DOHH2 (cell line): ENCODE results near the gene MAB21L2.

ENCODE experiments used
- H3F3A ChIP-seq: fragments of 200-600 bp; sonication (generic), shearing (Covaris generic); 2 replicates; pipeline ENCODE4 v1.6.0; 2016; ENCODE audit warnings: antibody characterized with exemption, mild to moderate bottlenecking; ENCODE audit not compliant: control insufficient read depth, insufficient read depth
- H3K27ac ChIP-seq: fragments of 200-600 bp; sonication (generic); 2 replicates; pipeline ENCODE4 v1.5.1; 2014; ENCODE audit warnings: low read depth, mild to moderate bottlenecking, low read length, moderate library complexity
- H3K27me3 ChIP-seq: fragments of 200-600 bp; sonication (generic); 2 replicates; pipeline ENCODE4 v1.6.1; 2014; ENCODE audit warnings: mild to moderate bottlenecking, low read length, mixed read lengths; ENCODE audit not compliant: control insufficient read depth
- H3K36me3 ChIP-seq: fragments of 200-600 bp; sonication (generic); 2 replicates; pipeline ENCODE4 v1.6.1; 2014; ENCODE audit warnings: mild to moderate bottlenecking, low read length, moderate library complexity, mixed read lengths; ENCODE audit not compliant: control insufficient read depth
- H3K4me1 ChIP-seq: fragments of 200-600 bp; sonication (generic); 2 replicates; pipeline ENCODE4 v1.6.1; 2014; ENCODE audit warnings: mild to moderate bottlenecking, low read length, mixed read lengths; ENCODE audit not compliant: control insufficient read depth
- H3K4me2 ChIP-seq: fragments of 200-600 bp; sonication (generic); 2 replicates; pipeline ENCODE4 v1.6.0; 2014; ENCODE audit warnings: mild to moderate bottlenecking, low read length, moderate library complexity
- H3K4me3 ChIP-seq: fragments of 200-600 bp; sonication (generic); 2 replicates; pipeline ENCODE4 v1.5.1; 2014; ENCODE audit warnings: mild to moderate bottlenecking, low read length, mixed read lengths
- H3K79me2 ChIP-seq: fragments of 200-600 bp; sonication (generic); 2 replicates; pipeline ENCODE4 v1.6.1; 2014; ENCODE audit warnings: mild to moderate bottlenecking, low read length, mixed read lengths; ENCODE audit not compliant: control insufficient read depth
- H3K9me2 ChIP-seq: fragments of 200-600 bp; sonication (generic); replicated peaks from 2 replicates; pipeline ENCODE4 v1.6.1; 2014; ENCODE audit warnings: mild to moderate bottlenecking, low read length, mixed read lengths; ENCODE audit not compliant: control insufficient read depth
- H3K9me3 ChIP-seq: fragments of 200-600 bp; sonication (generic); 2 replicates; pipeline ENCODE4 v1.6.1; 2014; ENCODE audit warnings: antibody characterized with exemption, low read length, mixed read lengths; ENCODE audit not compliant: control insufficient read depth, insufficient read depth
- H4K20me1 ChIP-seq: fragments of 200-600 bp; sonication (generic); 2 replicates; pipeline ENCODE4 v1.6.0; 2014; ENCODE audit warnings: low read depth, mild to moderate bottlenecking, antibody characterized with exemption, low read length, moderate library complexity; ENCODE audit not compliant: control insufficient read depth, insufficient read depth
- CTCF ChIP-seq: fragments of 200-600 bp; sonication (generic); IDR thresholded peaks from one replicate; pipeline ENCODE4 v1.5.1; 2014; ENCODE audit warnings: antibody characterized with exemption, mild to moderate bottlenecking, low read depth, low read length; ENCODE audit not compliant: poor library complexity, severe bottlenecking
- EZH2phosphoT487 ChIP-seq: fragments of 200-600 bp; sonication (generic); IDR thresholded peaks from 2 replicates; pipeline ENCODE4 v1.6.1; 2017; ENCODE audit warnings: borderline replicate concordance, mild to moderate bottlenecking, antibody characterized with exemption, low read length, moderate library complexity, mixed read lengths

The MAB21L2 gene

GRCh38 chr4:150585611-150586010, 3.7 kb downstream of the MAB21L2 start:
- Histone ChIP-seq H3K9me3 (peaks cover 16% of the 10 kb centered on the region; the same call in 1 of the 2 replicates), H3K27ac (no peak overlapping the region), H3K4me2 (no peak overlapping the region), H3F3A (no peaks in the 10 kb centered on the region), H3K36me3 (peaks cover 45% of the 10 kb centered on the region), H3K79me2 (no peaks in the 10 kb centered on the region), H3K9me2 (no peaks in the 10 kb centered on the region), H3K27me3 (no peaks in the 10 kb centered on the region), H3K4me3 (no peak overlapping the region), H4K20me1 (no peaks in the 10 kb centered on the region), H3K4me1 (no peaks in the 10 kb centered on the region)
- TF ChIP-seq CTCF (no peak), EZH2phosphoT487 (no peak)

- Histone ChIP-seq H3K79me2 (no peaks in the 10 kb centered on the region), H3K27ac (no peak overlapping the region), H4K20me1 (no peaks in the 10 kb centered on the region), H3K4me2 (no peak overlapping the region), H3F3A (no peaks in the 10 kb centered on the region), H3K4me3 (no peak overlapping the region), H3K27me3 (no peaks in the 10 kb centered on the region), H3K9me3 (peaks cover 16% of the 10 kb centered on the region; the same call in 1 of the 2 replicates), H3K36me3 (peaks cover 44% of the 10 kb centered on the region), H3K9me2 (no peaks in the 10 kb centered on the region), H3K4me1 (no peaks in the 10 kb centered on the region)
- no peak for TF ChIP-seq EZH2phosphoT487
- TF ChIP-seq CTCF: no peak
Measured at GRCh38 chr4:150586162-150586810, 4.3 kb downstream of the MAB21L2 start.

GRCh38 chr4:150588316-150588715, 6.4 kb downstream of the MAB21L2 start:
- H3K9me2 ChIP-seq: no peaks in the 10 kb centered on the region
- H3K4me1 ChIP-seq: no peaks in the 10 kb centered on the region
- no peaks in the 10 kb centered on the region for H3K27me3 ChIP-seq
- peaks cover 34% of the 10 kb centered on the region for H3K36me3 ChIP-seq
- TF ChIP-seq EZH2phosphoT487: no peak
- TF ChIP-seq CTCF: no peak
- H3K27ac ChIP-seq: no peak overlapping the region
- H3F3A ChIP-seq: no peaks in the 10 kb centered on the region
- no peaks in the 10 kb centered on the region for H3K79me2 ChIP-seq
- H3K4me2 ChIP-seq: no peak overlapping the region
- H3K9me3 ChIP-seq: peaks cover 8% of the 10 kb centered on the region; the same call in 1 of the 2 replicates
- no peaks in the 10 kb centered on the region for H4K20me1 ChIP-seq
- no peak overlapping the region for H3K4me3 ChIP-seq
